IMR-90 (cell line): ENCODE results near the gene HES1. TPM values are rescaled to one million over a fixed set of nuclear protein-coding genes. Genes with fewer than 3 reads are reported as not detected.

ENCODE experiments used
- ATAC-seq: fragments of 200-7000 bp; cut with Tn5 transposase; 2 replicates; pipeline ENCODE4 v1.9.1; 2020; ENCODE audit warnings: low read depth, mild to moderate bottlenecking, moderate library complexity
- BruUV-seq: library from RNA; stranded (reverse); fragments of 400-500 nt; replicated peaks from 2 replicates; lab custom pipeline; 2021; lab: Mats Ljungman, UMichigan
- CTCF ChIA-PET: fragments of 300-600 bp; formaldehyde crosslinking; extraction: SDS; loops from one replicate; lab custom pipeline; 2021; ENCODE audit warnings: antibody characterized with exemption; lab: Yijun Ruan, JAX
- POLR2A ChIA-PET: fragments of 300-600 bp; sonication (Branson Sonifier 250); formaldehyde crosslinking; loops from one replicate; lab custom pipeline; 2022; ENCODE audit warnings: antibody characterized with exemption; ENCODE audit not compliant: unreplicated experiment; lab: Charles Lee
- DNase-seq: peaks from one replicate; pipeline ENCODE4 v3.0.0; 2013
- H2AFZ ChIP-seq: replicated peaks from 2 replicates; pipeline ENCODE3; 2013; ENCODE audit warnings: low read length, mild to moderate bottlenecking; ENCODE audit not compliant: poor library complexity
- H2AK5ac ChIP-seq: 2 replicates; pipeline ENCODE4 v1.6.1; 2013; ENCODE audit warnings: low read depth, low read length, inconsistent platforms
- H2AK9ac ChIP-seq: replicated peaks from 2 replicates; pipeline ENCODE3; 2013; ENCODE audit warnings: mild to moderate bottlenecking, low read depth, low read length, moderate library complexity; ENCODE audit not compliant: poor library complexity
- H2BK120ac ChIP-seq: 2 replicates; pipeline ENCODE4 v1.6.1; 2013; ENCODE audit warnings: low read depth, low read length, inconsistent platforms
- H2BK15ac ChIP-seq: 3 replicates; pipeline ENCODE4 v1.6.1; 2013; ENCODE audit warnings: low read depth, low read length, inconsistent platforms
- H2BK20ac ChIP-seq: 2 replicates; pipeline ENCODE4 v1.6.1; 2013; ENCODE audit warnings: low read depth, mild to moderate bottlenecking, inconsistent platforms, low read length, moderate library complexity
- H2BK5ac ChIP-seq: 2 replicates; pipeline ENCODE4 v1.6.1; 2013; ENCODE audit warnings: mild to moderate bottlenecking, low read depth, low read length, inconsistent platforms; ENCODE audit not compliant: poor library complexity, severe bottlenecking
- H3K14ac ChIP-seq: replicated peaks from 2 replicates; pipeline ENCODE4 v1.6.1; 2013; ENCODE audit warnings: low read depth, low read length, inconsistent platforms
- H3K18ac ChIP-seq: 2 replicates; pipeline ENCODE4 v1.6.1; 2013; ENCODE audit warnings: low read depth, low read length, control low read depth
- H3K23ac ChIP-seq: 2 replicates; pipeline ENCODE4 v1.6.1; 2013; ENCODE audit warnings: low read depth, low read length, inconsistent platforms
- H3K27ac ChIP-seq: 2 replicates; pipeline ENCODE4 v1.5.1; 2013; ENCODE audit warnings: mild to moderate bottlenecking, control low read depth, low read length; ENCODE audit not compliant: insufficient read depth
- H3K27me3 ChIP-seq: 2 replicates; pipeline ENCODE4 v1.6.1; 2013; ENCODE audit warnings: low read length; ENCODE audit not compliant: control insufficient read depth, insufficient read depth
- H3K36me3 ChIP-seq: 2 replicates; pipeline ENCODE4 v1.6.1; 2013; ENCODE audit warnings: low read length, mixed read lengths; ENCODE audit not compliant: control insufficient read depth, insufficient read depth
- H3K4ac ChIP-seq: 2 replicates; pipeline ENCODE4 v1.6.1; 2013; ENCODE audit warnings: low read depth, low read length, inconsistent platforms
- H3K4me1 ChIP-seq: 2 replicates; pipeline ENCODE4 v1.6.1; 2013; ENCODE audit warnings: low read length, mixed read lengths; ENCODE audit not compliant: control insufficient read depth, insufficient read depth
- H3K4me2 ChIP-seq: 2 replicates; pipeline ENCODE4 v1.6.1; 2013; ENCODE audit warnings: low read depth, mild to moderate bottlenecking, control low read depth, low read length, moderate library complexity
- H3K4me3 ChIP-seq: 2 replicates; pipeline ENCODE4 v1.5.1; 2013; ENCODE audit warnings: low read depth, mild to moderate bottlenecking, control low read depth, low read length, moderate library complexity; ENCODE audit not compliant: insufficient read depth
- H3K56ac ChIP-seq: 2 replicates; pipeline ENCODE4 v1.6.1; 2013; ENCODE audit warnings: low read length, inconsistent platforms; ENCODE audit not compliant: insufficient read depth; ENCODE audit errors: extremely low read depth
- H3K79me1 ChIP-seq, 2 experiments: 2 replicates each; pipeline ENCODE4 v1.6.1; 2013; ENCODE audit warnings: low read length in 2 of 2, inconsistent platforms in 1 of 2, low read depth in 1 of 2
- H3K9ac ChIP-seq: 2 replicates; pipeline ENCODE4 v1.6.1; 2013; ENCODE audit warnings: low read depth, low read length, control low read depth
- H3K9me1 ChIP-seq: 2 replicates; pipeline ENCODE4 v1.6.1; 2013; ENCODE audit warnings: low read length, inconsistent platforms; ENCODE audit not compliant: insufficient read depth
- H3K9me3 ChIP-seq: 2 replicates; pipeline ENCODE4 v1.6.1; 2013; ENCODE audit warnings: low read length; ENCODE audit not compliant: control insufficient read depth, insufficient read depth
- H4K20me1 ChIP-seq: 2 replicates; pipeline ENCODE4 v1.6.1; 2013; ENCODE audit warnings: low read length, inconsistent platforms; ENCODE audit not compliant: insufficient read depth
- H4K5ac ChIP-seq: 2 replicates; pipeline ENCODE4 v1.6.1; 2013; ENCODE audit warnings: mild to moderate bottlenecking, low read depth, low read length, control low read depth
- H4K8ac ChIP-seq, 2 experiments: 2 replicates each; pipeline ENCODE4 v1.6.1; 2013; ENCODE audit warnings: low read depth in 2 of 2, low read length in 2 of 2, control low read depth in 1 of 2, inconsistent platforms in 1 of 2
- H4K91ac ChIP-seq: 2 replicates; pipeline ENCODE4 v1.6.1; 2013; ENCODE audit warnings: low read depth, low read length, inconsistent platforms; ENCODE audit not compliant: insufficient read depth
- BHLHE40 ChIP-seq: fragments of 150-350 bp; IDR thresholded peaks from 2 replicates; pipeline ENCODE4 v1.6.1; 2016; ENCODE audit warnings: mild to moderate bottlenecking, low read depth, low read length
- CEBPB ChIP-seq: IDR thresholded peaks from 2 replicates; pipeline ENCODE4 v1.6.1; 2012; ENCODE audit warnings: low read depth, low read length, improper control_type of control experiment
- CHD1 ChIP-seq: IDR thresholded peaks from 2 replicates; pipeline ENCODE4 v1.6.1; 2012; ENCODE audit warnings: low read depth, low read length, improper control_type of control experiment
- CTCF ChIP-seq: conservative IDR thresholded peaks from 2 replicates; pipeline ENCODE4 v1.5.1; 2012; ENCODE audit warnings: mild to moderate bottlenecking, low read depth, low read length, improper control_type of control experiment
- ELK1 ChIP-seq: fragments of 150-350 bp; IDR thresholded peaks from 2 replicates; pipeline ENCODE4 v1.6.1; 2016; ENCODE audit warnings: low read depth, mild to moderate bottlenecking, low read length, moderate library complexity, borderline replicate concordance
- FOS ChIP-seq: fragments of 150-350 bp; IDR thresholded peaks from 2 replicates; pipeline ENCODE4 v1.6.1; 2016; ENCODE audit warnings: low read depth, low read length
- MAFK ChIP-seq: IDR thresholded peaks from 2 replicates; pipeline ENCODE4 v1.6.1; 2012; ENCODE audit warnings: low read depth, low read length, improper control_type of control experiment
- MAZ ChIP-seq: IDR thresholded peaks from 2 replicates; pipeline ENCODE4 v1.6.1; 2012; ENCODE audit warnings: low read depth, mild to moderate bottlenecking, low read length, improper control_type of control experiment, moderate library complexity, borderline replicate concordance
- MXI1 ChIP-seq: IDR thresholded peaks from 2 replicates; pipeline ENCODE4 v1.6.1; 2012; ENCODE audit warnings: low read depth, mild to moderate bottlenecking, low read length, moderate library complexity, borderline replicate concordance
- NFE2L2 ChIP-seq: fragments of 150-350 bp; IDR thresholded peaks from 2 replicates; pipeline ENCODE4 v1.6.1; 2016; ENCODE audit warnings: low read depth, mild to moderate bottlenecking, low read length
- POLR2A ChIP-seq: IDR thresholded peaks from 2 replicates; pipeline ENCODE4 v1.6.1; 2012; ENCODE audit warnings: mild to moderate bottlenecking, low read depth, low read length
- RAD21 ChIP-seq: IDR thresholded peaks from 2 replicates; pipeline ENCODE4 v1.6.1; 2012; ENCODE audit warnings: low read length, improper control_type of control experiment
- RCOR1 ChIP-seq: IDR thresholded peaks from 2 replicates; pipeline ENCODE4 v1.6.1; 2012; ENCODE audit warnings: mild to moderate bottlenecking, low read length, improper control_type of control experiment; ENCODE audit not compliant: insufficient replicate concordance
- RFX5 ChIP-seq: IDR thresholded peaks from 2 replicates; pipeline ENCODE4 v1.8.0; 2012; ENCODE audit warnings: low read depth, mild to moderate bottlenecking, low read length, moderate library complexity
- SMC3 ChIP-seq: fragments of 150-350 bp; IDR thresholded peaks from 2 replicates; pipeline ENCODE4 v1.6.1; 2016; ENCODE audit warnings: low read depth, mild to moderate bottlenecking, antibody characterized with exemption, low read length, moderate library complexity
- USF2 ChIP-seq: fragments of 150-350 bp; IDR thresholded peaks from 2 replicates; pipeline ENCODE4 v1.6.1; 2017; ENCODE audit warnings: mild to moderate bottlenecking, antibody characterized with exemption, low read length, low read depth
- WGBS, 2 experiments: methylation state at CpG; one replicate each; pipeline versions ENCODE4 v1.1.5 to v1.1.7; 2013; ENCODE audit warnings: missing lambda C conversion rate in 2 of 2; ENCODE audit not compliant: insufficient read length in 1 of 2; ENCODE audit errors: extremely low coverage in 2 of 2; 5-methylcytosine and 5-hydroxymethylcytosine counted together
- dilution Hi-C: fragments of 300-500 bp; cut with HindIII; formaldehyde crosslinking; loops from one replicate; pipeline ENCODE4 v1.14.3; 2018; ENCODE audit warnings: low sequenced_read_pairs; ENCODE audit not compliant: unreplicated experiment
- in situ Hi-C: fragments of 300-500 bp; cut with MboI; formaldehyde crosslinking; loops from 3 replicates; pipeline ENCODE4 v1.14.3; 2019; ENCODE audit warnings: low sequenced_read_pairs, inconsistent platforms, mixed read lengths
- intact Hi-C: fragments of 100-400 bp; cut with micrococcal nuclease; formaldehyde crosslinking; loops from 2 replicates; pipeline ENCODE4 v1.10.0; 2022
- polyA plus RNA-seq, 3 experiments: library from polyadenylated mRNA; depleted of rRNA; stranded (reverse); fragments of >200 nt; gene quantifications; 2 replicates each; pipeline ENCODE4 v1.2.3, GENCODE V29; 2012; ENCODE audit warnings: low replicate concordance in 1 of 3
- total RNA-seq: library from RNA; depleted of rRNA; stranded (reverse); fragments of >200 nt; gene quantifications from 2 replicates; pipeline ENCODE4 v1.2.3, GENCODE V29; 2012

HES1 gene
- total and polyA plus RNA-seq, 2 of the 4 experiments (the other 2 are of a cell fraction): 3.6 to 6.7 TPM

GRCh38 chr3:194156095-194156494 lies 20.1 kb downstream of the HES1 start:
- dilution Hi-C loops: no loop called here
- H4K5ac ChIP-seq: no peak overlapping the region
- ChIA-PET CTCF (interaction anchor here (1.3 kb wide), 1 partner anchor 12 kb away, joined by 3 read pairs; no protein-coding TSS in a partner anchor), POLR2A (no interaction called here)
- no TSS peak for BruUV-seq
- peaks cover 5% of the 10 kb centered on the region for H3K9me3 ChIP-seq
- no peak overlapping the region for H3K23ac ChIP-seq
- H4K91ac ChIP-seq: no peak overlapping the region
- no peak overlapping the region for H3K4me3 ChIP-seq
- no peak overlapping the region for H3K4me2 ChIP-seq
- H4K8ac ChIP-seq: no peak overlapping the region
- no peak overlapping the region for H3K9ac ChIP-seq
- no peaks in the 10 kb centered on the region; the same call in 1 of the 2 replicates for H3K9me1 ChIP-seq
- peak overlapping the region; percentile 28 for H2AK9ac ChIP-seq
- H2BK120ac ChIP-seq: no peak overlapping the region
- intact Hi-C loops: no loop called here
- DNase-seq (no peak), ATAC-seq (no peak)
- no peaks in the 10 kb centered on the region for H3K4me1 ChIP-seq
- 60% methylated on average over 7 of the region's 9 CpGs; no CpG with 5 or more reads in 1 of the 2 experiments for WGBS, 2 experiments
- H3K18ac ChIP-seq: no peak overlapping the region
- no peak overlapping the region for H2BK20ac ChIP-seq
- H2BK15ac ChIP-seq: no peak overlapping the region
- no peaks in the 10 kb centered on the region for H3K79me1 ChIP-seq
- H3K27me3 ChIP-seq: peaks cover 55% of the 10 kb centered on the region
- H3K56ac ChIP-seq: no peak overlapping the region
- H3K4ac ChIP-seq: no peak overlapping the region
- no peaks in the 10 kb centered on the region for H4K20me1 ChIP-seq
- in situ Hi-C loops: no loop called here
- H3K27ac ChIP-seq: no peak overlapping the region
- H2AK5ac ChIP-seq: no peak overlapping the region
- H2AFZ ChIP-seq: no peak overlapping the region
- H3K36me3 ChIP-seq: no peaks in the 10 kb centered on the region
- no peak for TF ChIP-seq CHD1
- TF ChIP-seq RFX5: no peak
- no peak for TF ChIP-seq FOS
- no peak for TF ChIP-seq MXI1
- no peak for TF ChIP-seq SMC3
- no peak for TF ChIP-seq POLR2A
- TF ChIP-seq MAZ: no peak
- TF ChIP-seq RCOR1: no peak
- TF ChIP-seq ELK1: no peak
- no peak for TF ChIP-seq CEBPB
- no peak for TF ChIP-seq BHLHE40
- TF ChIP-seq USF2: no peak
- no peak for TF ChIP-seq RAD21
- TF ChIP-seq NFE2L2: no peak
- no peak for TF ChIP-seq MAFK
- TF ChIP-seq CTCF: no peak
- no peak overlapping the region for H2BK5ac ChIP-seq
- no peak overlapping the region for H3K14ac ChIP-seq
